H1 (cell line): Measurements from ENCODE around the gene TNFRSF13B. TPM values are rescaled to one million over a fixed set of nuclear protein-coding genes. Genes with fewer than 3 reads are reported as not detected.

Source experiments
- CTCF ChIA-PET: fragments of 300-600 bp; sonication (Branson Sonifier 250); formaldehyde crosslinking; loops from one replicate; lab custom pipeline; 2021; ENCODE audit not compliant: partially characterized antibody; lab: Charles Lee
- POLR2A ChIA-PET: fragments of 300-600 bp; sonication (Branson Sonifier 250); formaldehyde crosslinking; loops from one replicate; lab custom pipeline; 2021; ENCODE audit warnings: inconsistent platforms; ENCODE audit not compliant: partially characterized antibody; lab: Charles Lee
- DNase-seq, 2 experiments: peaks; one replicate each; pipeline versions ENCODE4 v3.0.0 to v3.0.0-alpha.2; 2010 to 2022; ENCODE audit warnings: low spot score in 2 of 2, low read depth in 1 of 2, mixed read lengths in 1 of 2
- FAIRE-seq: peaks from 2 replicates; lab custom pipeline; 2011; peaks lifted over from hg19 to GRCh38; lab: Jason Lieb, UNC
- H2AFZ ChIP-seq: 2 replicates; pipeline ENCODE4 v1.8.1; 2012; ENCODE audit warnings: low read length, inconsistent platforms
- H2AK5ac ChIP-seq: 2 replicates; pipeline ENCODE4 v1.6.1; 2013; ENCODE audit warnings: low read depth, low read length
- H2BK120ac ChIP-seq: replicated peaks from 2 replicates; pipeline ENCODE3; 2013; ENCODE audit warnings: low read depth, low read length, inconsistent platforms
- H2BK12ac ChIP-seq: 2 replicates; pipeline ENCODE4 v1.6.1; 2013; ENCODE audit warnings: low read depth, low read length
- H2BK15ac ChIP-seq: 2 replicates; pipeline ENCODE4 v1.6.1; 2013; ENCODE audit warnings: low read length
- H2BK20ac ChIP-seq: 2 replicates; pipeline ENCODE4 v1.6.1; 2013; ENCODE audit warnings: low read length
- H2BK5ac ChIP-seq: 2 replicates; pipeline ENCODE4 v1.6.1; 2013; ENCODE audit warnings: low read depth, low read length
- H3K14ac ChIP-seq: 2 replicates; pipeline ENCODE4 v1.6.1; 2013; ENCODE audit warnings: inconsistent platforms; ENCODE audit not compliant: insufficient read length
- H3K18ac ChIP-seq: 2 replicates; pipeline ENCODE4 v1.6.1; 2013; ENCODE audit warnings: low read length; ENCODE audit errors: extremely low read depth
- H3K23ac ChIP-seq: 2 replicates; pipeline ENCODE4 v1.6.1; 2013; ENCODE audit warnings: inconsistent platforms; ENCODE audit not compliant: insufficient read length
- H3K23me2 ChIP-seq: 2 replicates; pipeline ENCODE4 v1.6.1; 2013; ENCODE audit warnings: low read depth, low read length
- H3K27ac ChIP-seq: 2 replicates; pipeline ENCODE4 v1.6.1; 2011; ENCODE audit warnings: low read depth, low read length, inconsistent platforms
- H3K27me3 ChIP-seq, 4 experiments: replicated peaks in 1 of 4; 1 replicate in 1 of 4; 2 replicates in 3 of 4; pipeline versions ENCODE4 v1.6.1 to v1.8.1; 2011 to 2013; ENCODE audit warnings: low read length in 3 of 4, mild to moderate bottlenecking in 3 of 4, inconsistent platforms in 2 of 4, mixed read lengths in 2 of 4, moderate library complexity in 1 of 4; ENCODE audit not compliant: control insufficient read depth in 3 of 4, insufficient read depth in 3 of 4; ENCODE audit errors: extremely low read depth in 1 of 4
- H3K36me3 ChIP-seq, 4 experiments: 2 replicates each; pipeline versions ENCODE4 v1.6.1 to v1.8.1; 2011 to 2013; ENCODE audit warnings: mild to moderate bottlenecking in 4 of 4, low read length in 3 of 4, moderate library complexity in 2 of 4, control low read depth in 1 of 4, inconsistent platforms in 1 of 4; ENCODE audit not compliant: insufficient read depth in 4 of 4, control insufficient read depth in 2 of 4
- H3K4ac ChIP-seq: replicated peaks from 2 replicates; pipeline ENCODE3; 2013; ENCODE audit warnings: low read length, low read depth, mixed read lengths, inconsistent platforms; ENCODE audit not compliant: insufficient read length
- H3K4me1 ChIP-seq, 4 experiments: replicated peaks in 1 of 4; 1 replicate in 1 of 4; 2 replicates in 3 of 4; pipeline versions ENCODE4 v1.6.1 to v1.8.1; 2011 to 2013; ENCODE audit warnings: low read length in 3 of 4, inconsistent platforms in 2 of 4, mixed read lengths in 1 of 4; ENCODE audit not compliant: insufficient read depth in 4 of 4, control insufficient read depth in 3 of 4
- H3K4me2 ChIP-seq, 2 experiments: 2 replicates each; pipeline versions ENCODE4 v1.6.1 to v1.8.1; 2011 to 2013; ENCODE audit warnings: low read depth in 2 of 2, low read length in 2 of 2, control low read depth in 1 of 2, inconsistent platforms in 1 of 2, mild to moderate bottlenecking in 1 of 2; ENCODE audit not compliant: insufficient read depth in 1 of 2
- H3K4me3 ChIP-seq, 4 experiments: fragments of 200-600, 300-600 bp in 1 of 4; sonication (generic), shearing (Covaris generic), sonication (Bioruptor Twin) in 1 of 4; 2 replicates each; pipeline versions ENCODE4 v1.5.1 to v1.8.1; 2011 to 2016; ENCODE audit warnings: low read length in 4 of 4, low read depth in 3 of 4, control low read depth in 2 of 4, inconsistent platforms in 2 of 4, mild to moderate bottlenecking in 2 of 4, mixed read lengths in 1 of 4, moderate library complexity in 1 of 4; ENCODE audit not compliant: insufficient read depth in 2 of 4; ENCODE audit errors: extremely low read depth in 1 of 4
- H3K56ac ChIP-seq: replicated peaks from 2 replicates; pipeline ENCODE3; 2013; ENCODE audit warnings: low read depth, mild to moderate bottlenecking, mixed read lengths, low read length, inconsistent platforms; ENCODE audit not compliant: insufficient read length
- H3K79me1 ChIP-seq: 2 replicates; pipeline ENCODE4 v1.6.1; 2013; ENCODE audit warnings: low read depth, low read length, control low read depth
- H3K79me2 ChIP-seq, 2 experiments: 2 replicates each; pipeline versions ENCODE4 v1.6.1 to v1.8.1; 2012 to 2013; ENCODE audit warnings: low read length in 2 of 2, mild to moderate bottlenecking in 2 of 2, inconsistent platforms in 1 of 2; ENCODE audit not compliant: insufficient read depth in 2 of 2, control insufficient read depth in 1 of 2
- H3K9ac ChIP-seq, 4 experiments: replicated peaks in 1 of 4; 1 replicate in 1 of 4; 2 replicates in 3 of 4; pipeline versions ENCODE4 v1.6.1 to v1.8.1; 2011 to 2013; ENCODE audit warnings: low read depth in 3 of 4, low read length in 3 of 4, control low read depth in 2 of 4, mild to moderate bottlenecking in 2 of 4, moderate library complexity in 2 of 4, inconsistent platforms in 1 of 4; ENCODE audit errors: extremely low read depth in 1 of 4
- H3K9me3 ChIP-seq, 2 experiments: 2 replicates each; pipeline versions ENCODE4 v1.6.1 to v1.8.1; 2012 to 2013; ENCODE audit warnings: mild to moderate bottlenecking in 2 of 2, moderate library complexity in 2 of 2, control low read depth in 1 of 2, inconsistent platforms in 1 of 2, low read depth in 1 of 2, low read length in 1 of 2, mixed read lengths in 1 of 2; ENCODE audit not compliant: insufficient read depth in 2 of 2
- H4K20me1 ChIP-seq, 2 experiments: replicated peaks in 1 of 2; 2 replicates each; pipeline versions ENCODE3 to v1.8.1; 2011 to 2013; ENCODE audit warnings: inconsistent platforms in 2 of 2, low read length in 2 of 2, mild to moderate bottlenecking in 1 of 2; ENCODE audit not compliant: insufficient read depth in 2 of 2, control insufficient read depth in 1 of 2
- H4K5ac ChIP-seq: 2 replicates; pipeline ENCODE4 v1.6.1; 2013; ENCODE audit warnings: low read length, low read depth, mixed read lengths, inconsistent platforms; ENCODE audit not compliant: insufficient read length
- H4K8ac ChIP-seq: 2 replicates; pipeline ENCODE4 v1.8.0; 2013; ENCODE audit warnings: mild to moderate bottlenecking, moderate library complexity, low read length, inconsistent platforms; ENCODE audit not compliant: insufficient read depth; ENCODE audit errors: extremely low read depth
- H4K91ac ChIP-seq: replicated peaks from 2 replicates; pipeline ENCODE3; 2013; ENCODE audit warnings: low read length, mixed read lengths, inconsistent platforms; ENCODE audit not compliant: insufficient read length
- BRCA1 ChIP-seq: IDR thresholded peaks from 2 replicates; pipeline ENCODE4 v1.6.1; 2012; ENCODE audit warnings: low read depth, low read length, improper control_type of control experiment
- FOSL1 ChIP-seq: IDR thresholded peaks from 2 replicates; pipeline ENCODE4 v1.6.1; 2011; ENCODE audit warnings: mild to moderate bottlenecking, low read depth, low read length, moderate library complexity; ENCODE audit not compliant: insufficient read depth
- NANOG ChIP-seq: IDR thresholded peaks from 2 replicates; pipeline ENCODE4 v1.6.1; 2011; ENCODE audit warnings: low read length, low read depth, mild to moderate bottlenecking, inconsistent platforms; ENCODE audit not compliant: insufficient read depth, poor library complexity, severe bottlenecking
- RAD21 ChIP-seq, 2 experiments: IDR thresholded peaks in 1 of 2; conservative IDR thresholded peaks in 1 of 2; 2 replicates each; pipeline ENCODE4 v1.6.1; 2011; ENCODE audit warnings: low read depth in 2 of 2, low read length in 2 of 2, improper control_type of control experiment in 1 of 2, inconsistent platforms in 1 of 2, mild to moderate bottlenecking in 1 of 2, moderate library complexity in 1 of 2
- WGBS, 2 experiments: shearing (Covaris generic) in 1 of 2; methylation state at CpG; one replicate each; pipeline versions ENCODE4 v1.1.6 to v1.1.7; 2013 to 2015; ENCODE audit warnings: low lambda C conversion rate in 2 of 2, mixed read lengths in 2 of 2, inconsistent platforms in 1 of 2, low coverage in 1 of 2, missing lambda C conversion rate in 1 of 2; ENCODE audit not compliant: insufficient replicate concordance in 2 of 2, insufficient coverage in 1 of 2, insufficient read length in 1 of 2; ENCODE audit errors: extremely low coverage in 1 of 2, missing lambda C conversion rate in 1 of 2; 5-methylcytosine and 5-hydroxymethylcytosine counted together
- polyA plus RNA-seq, 7 experiments: library from polyadenylated mRNA; depleted of rRNA in 3 of 7; stranded (reverse) in 5 of 7; unstranded in 2 of 7; fragments of >200 nt in 5 of 7; fragments of 200-250 nt in 2 of 7; gene quantifications; 1 replicate in 5 of 7; 2 replicates in 1 of 7; 4 replicates in 1 of 7; pipeline versions ENCODE4 v1.2.1 to v1.2.3, GENCODE V29; 2011 to 2013; ENCODE audit warnings: missing spikeins in 2 of 7, mixed read lengths in 2 of 7
- total RNA-seq: library from RNA; stranded (reverse); fragmentation: NEBNext Ultra II Directional; extraction: Animal tissue kit (Norgen Biotek cat#: 25700); gene quantifications from 2 replicates; pipeline ENCODE4 v1.2.1, GENCODE V29; 2021
- TF ChIP-seq, protein P1 (sequence below): IDR thresholded peaks from 2 replicates; pipeline ENCODE4 v1.6.1; 2012; ENCODE audit warnings: inconsistent platforms

The TNFRSF13B gene
- total and polyA plus RNA-seq, 2 of the 8 experiments (the other 6 are each of a cell fraction or from before 2014, with no cell fraction given): not detected

DNA sequence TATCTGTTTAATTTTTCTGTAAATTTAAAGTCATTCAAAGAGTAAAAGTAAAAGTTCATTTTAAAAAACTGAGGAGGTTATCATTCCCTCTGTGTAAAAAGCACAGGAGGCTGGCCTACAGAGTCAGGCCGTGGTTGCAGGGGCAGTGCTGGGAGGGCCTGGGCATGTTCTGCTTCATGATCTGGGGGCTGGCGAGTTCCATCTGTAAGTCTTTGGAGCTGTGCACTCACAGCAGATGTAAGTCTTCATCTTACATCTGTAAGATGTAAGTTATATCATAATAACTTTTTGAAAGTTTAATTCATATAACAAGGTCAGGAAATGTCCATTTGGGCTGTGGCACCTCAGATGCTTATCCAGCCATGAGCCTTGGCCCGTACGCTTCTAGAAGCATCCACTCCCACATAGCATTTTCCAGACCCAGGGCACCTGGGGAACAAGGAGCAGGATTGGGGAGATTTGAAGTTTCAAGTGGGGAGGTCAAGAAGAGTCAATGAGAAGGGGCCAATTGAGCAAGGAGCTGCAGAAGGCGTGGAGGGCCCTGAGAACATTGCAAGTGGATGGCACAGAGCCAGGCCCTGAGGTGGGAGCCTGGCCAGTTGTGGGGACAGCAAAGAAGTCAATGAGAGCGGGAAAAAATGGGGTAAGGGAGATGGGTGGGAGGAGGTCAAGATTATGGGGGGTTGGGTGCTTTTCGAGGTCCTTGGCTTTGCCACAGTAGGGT lies 54.1 kb downstream of the TNFRSF13B start:
- no peak for DNase-seq
- Histone ChIP-seq H4K5ac (no peak overlapping the region), H4K91ac (no peak overlapping the region), H3K23ac (no peak overlapping the region), H3K56ac (no peak overlapping the region), H3K4me2 (no peak overlapping the region), H3K27ac (no peak overlapping the region), H2BK12ac (no peak overlapping the region), H3K27me3 (no peaks in the 10 kb centered on the region), H2BK15ac (no peak overlapping the region), H3K79me1 (no peaks in the 10 kb centered on the region), H2BK120ac (no peak overlapping the region), H3K4me3 (no peak overlapping the region), H2BK5ac (no peak overlapping the region), H3K9me3 (no peaks in the 10 kb centered on the region), H4K8ac (no peak overlapping the region), H2BK20ac (no peak overlapping the region), H3K4me1 (peaks cover 0 to 4% (median 0%) of the 10 kb centered on the region in 4 experiments; a peak in 1 of 7 replicates), H3K4ac (no peak overlapping the region), H3K18ac (no peak overlapping the region), H3K79me2 (no peaks in the 10 kb centered on the region), H3K14ac (no peak overlapping the region), H4K20me1 (no peaks in the 10 kb centered on the region), H2AFZ (no peak overlapping the region), H2AK5ac (no peak overlapping the region)
- FAIRE-seq: no peak
- POLR2A ChIA-PET: no interaction called here
- 92% methylated on average over 7 of the region's 7 CpGs; no CpG with 5 or more reads in 1 of the 2 experiments for WGBS, 2 experiments
- TF ChIP-seq BRCA1 (no peak), RAD21 (IDR thresholded peaks at IDR 0.05 in 1 of 2, conservative IDR thresholded peaks at IDR 0.05 in 1 of 2; ENCODE audit: low read depth in 2 of 2, low read length in 2 of 2) (no peak), NANOG (no peak), FOSL1 (no peak)
- TF ChIP-seq, protein P1, sequence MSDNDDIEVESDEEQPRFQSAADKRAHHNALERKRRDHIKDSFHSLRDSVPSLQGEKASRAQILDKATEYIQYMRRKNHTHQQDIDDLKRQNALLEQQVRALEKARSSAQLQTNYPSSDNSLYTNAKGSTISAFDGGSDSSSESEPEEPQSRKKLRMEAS: no peak
- TF ChIP-seq, all 59 proteins: peak for 0
- Histone ChIP-seq H3K9ac (no peak overlapping the region), H3K36me3 (no peaks in the 10 kb centered on the region), H3K23me2 (no peaks in the 10 kb centered on the region)
- CTCF ChIA-PET: no interaction called here
